Caco-2 (cell line): ENCODE measurements around the gene GK2. TPM values are rescaled to one million over a fixed set of nuclear protein-coding genes. Genes with fewer than 3 reads are reported as not detected.

Experiments
- BruUV-seq: library from RNA; stranded (reverse); fragments of 400-500 nt; replicated peaks from 2 replicates; lab custom pipeline; 2021; lab: Mats Ljungman, UMichigan
- CTCF ChIA-PET: fragments of 300-600 bp; sonication (Branson Sonifier 250); formaldehyde crosslinking; loops from one replicate; lab custom pipeline; 2022; ENCODE audit warnings: antibody characterized with exemption; lab: Charles Lee
- POLR2A ChIA-PET: fragments of 300-600 bp; sonication (Branson Sonifier 250); formaldehyde crosslinking; loops from one replicate; lab custom pipeline; 2022; ENCODE audit warnings: antibody characterized with exemption; lab: Charles Lee
- DNase-seq, 2 experiments: peaks; one replicate each; pipeline versions ENCODE4 v3.0.0 to v3.0.0-alpha.2; 2020 to 2022
- H3K27me3 ChIP-seq: replicated peaks from 2 replicates; pipeline ENCODE4 v1.6.0; 2011; ENCODE audit warnings: low read length; ENCODE audit not compliant: control insufficient read depth, insufficient read depth
- H3K36me3 ChIP-seq: 2 replicates; pipeline ENCODE4 v1.5.1; 2011; ENCODE audit warnings: low read length; ENCODE audit not compliant: control insufficient read depth, insufficient read depth
- H3K4me1 ChIP-seq: fragments of 250-450 bp; sonication (Bioruptor Pico); 2 replicates; pipeline ENCODE4 v1.5.1; 2020; ENCODE audit warnings: mild to moderate bottlenecking
- H3K4me3 ChIP-seq: 2 replicates; pipeline ENCODE4 v1.5.1; 2011; ENCODE audit warnings: low read depth, mild to moderate bottlenecking, control low read depth, low read length
- H3K9me3 ChIP-seq: fragments of 250-450 bp; sonication (Bioruptor Pico); 2 replicates; pipeline ENCODE4 v1.5.1; 2020; ENCODE audit warnings: mild to moderate bottlenecking, moderate library complexity
- H3K27ac Mint-ChIP-seq: one replicate; pipeline ENCODE4 v1.8.0; 2022; ENCODE audit warnings: mixed read lengths; ENCODE audit not compliant: unreplicated experiment
- H3K27me3 Mint-ChIP-seq: one replicate; pipeline ENCODE4 v1.8.0; 2022; ENCODE audit warnings: mixed read lengths; ENCODE audit not compliant: insufficient read depth, unreplicated experiment
- H3K36me3 Mint-ChIP-seq: one replicate; pipeline ENCODE4 v1.8.0; 2022; ENCODE audit warnings: mild to moderate bottlenecking, mixed read lengths; ENCODE audit not compliant: insufficient read depth, unreplicated experiment
- H3K4me1 Mint-ChIP-seq: one replicate; pipeline ENCODE4 v1.8.0; 2022; ENCODE audit warnings: low read depth, mixed read lengths; ENCODE audit not compliant: unreplicated experiment
- H3K4me3 Mint-ChIP-seq: one replicate; pipeline ENCODE4 v1.8.0; 2022; ENCODE audit warnings: mild to moderate bottlenecking, moderate library complexity, mixed read lengths; ENCODE audit not compliant: unreplicated experiment
- H3K9me3 Mint-ChIP-seq: one replicate; pipeline ENCODE4 v1.8.0; 2022; ENCODE audit warnings: mixed read lengths; ENCODE audit not compliant: unreplicated experiment
- intact Hi-C: fragments of 100-400 bp; cut with micrococcal nuclease; formaldehyde crosslinking; loops from one replicate; pipeline ENCODE4 v1.10.0; 2022; ENCODE audit not compliant: unreplicated experiment
- total RNA-seq: library from RNA; stranded (reverse); gene quantifications from 2 replicates; pipeline ENCODE4 v1.2.3, GENCODE V29; 2022
- TF ChIP-seq, protein P1 (sequence below), 2 experiments: fragments of 200-600 bp in 1 of 2; IDR thresholded peaks; 1 replicate in 1 of 2; 2 replicates in 1 of 2; pipeline versions ENCODE4 v1.5.1 to v1.8.0; 2011 to 2022; ENCODE audit warnings: antibody characterized with exemption in 1 of 2, control low read depth in 1 of 2, inconsistent platforms in 1 of 2, low read depth in 1 of 2, low read length in 1 of 2, mild to moderate bottlenecking in 1 of 2, moderate library complexity in 1 of 2; ENCODE audit not compliant: insufficient read depth in 1 of 2, severe bottlenecking in 1 of 2, unreplicated experiment in 1 of 2

The GK2 gene
- total RNA-seq, 1 experiment from 2014 or later: not detected

DNA sequence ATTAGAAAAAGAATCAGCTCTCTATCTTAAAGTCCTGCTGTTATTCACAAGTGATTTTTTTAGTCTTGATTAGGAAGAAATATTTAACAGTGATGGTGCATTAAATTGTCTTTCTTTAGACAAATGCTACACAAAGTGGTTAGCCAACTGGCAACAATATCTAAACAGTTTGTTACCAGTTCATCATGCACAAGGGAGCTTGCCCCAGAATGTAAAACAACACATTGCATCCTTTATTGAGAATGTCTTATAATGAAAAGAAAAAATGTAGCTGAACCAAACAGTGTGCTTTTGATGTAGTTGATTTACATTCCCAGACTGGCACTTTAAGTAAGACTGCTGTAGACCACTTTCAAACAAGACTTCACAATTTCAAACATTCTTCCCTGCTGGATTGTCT lies 48.0 kb downstream of the GK2 start:
- Mint-ChIP-seq H3K27ac (no peak overlapping the region), H3K4me1 (no peaks in the 10 kb centered on the region), H3K27me3 (no peaks in the 10 kb centered on the region), H3K4me3 (no peak overlapping the region), H3K36me3 (no peaks in the 10 kb centered on the region), H3K9me3 (no peaks in the 10 kb centered on the region)
- DNase-seq: no peak
- Histone ChIP-seq H3K4me3 (no peak overlapping the region), H3K27me3 (no peaks in the 10 kb centered on the region), H3K4me1 (no peaks in the 10 kb centered on the region), H3K9me3 (no peaks in the 10 kb centered on the region), H3K36me3 (no peaks in the 10 kb centered on the region)
- ChIA-PET CTCF (no interaction called here), POLR2A (no interaction called here)
- no TSS peak for BruUV-seq
- TF ChIP-seq, protein P1, sequence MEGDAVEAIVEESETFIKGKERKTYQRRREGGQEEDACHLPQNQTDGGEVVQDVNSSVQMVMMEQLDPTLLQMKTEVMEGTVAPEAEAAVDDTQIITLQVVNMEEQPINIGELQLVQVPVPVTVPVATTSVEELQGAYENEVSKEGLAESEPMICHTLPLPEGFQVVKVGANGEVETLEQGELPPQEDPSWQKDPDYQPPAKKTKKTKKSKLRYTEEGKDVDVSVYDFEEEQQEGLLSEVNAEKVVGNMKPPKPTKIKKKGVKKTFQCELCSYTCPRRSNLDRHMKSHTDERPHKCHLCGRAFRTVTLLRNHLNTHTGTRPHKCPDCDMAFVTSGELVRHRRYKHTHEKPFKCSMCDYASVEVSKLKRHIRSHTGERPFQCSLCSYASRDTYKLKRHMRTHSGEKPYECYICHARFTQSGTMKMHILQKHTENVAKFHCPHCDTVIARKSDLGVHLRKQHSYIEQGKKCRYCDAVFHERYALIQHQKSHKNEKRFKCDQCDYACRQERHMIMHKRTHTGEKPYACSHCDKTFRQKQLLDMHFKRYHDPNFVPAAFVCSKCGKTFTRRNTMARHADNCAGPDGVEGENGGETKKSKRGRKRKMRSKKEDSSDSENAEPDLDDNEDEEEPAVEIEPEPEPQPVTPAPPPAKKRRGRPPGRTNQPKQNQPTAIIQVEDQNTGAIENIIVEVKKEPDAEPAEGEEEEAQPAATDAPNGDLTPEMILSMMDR (IDR thresholded peaks at IDR 0.05; ENCODE audit: insufficient read depth in 1 of 2, low read depth in 1 of 2, low read length in 1 of 2, severe bottlenecking in 1 of 2, unreplicated experiment in 1 of 2): no peak
- intact Hi-C loops: no loop called here

DNA sequence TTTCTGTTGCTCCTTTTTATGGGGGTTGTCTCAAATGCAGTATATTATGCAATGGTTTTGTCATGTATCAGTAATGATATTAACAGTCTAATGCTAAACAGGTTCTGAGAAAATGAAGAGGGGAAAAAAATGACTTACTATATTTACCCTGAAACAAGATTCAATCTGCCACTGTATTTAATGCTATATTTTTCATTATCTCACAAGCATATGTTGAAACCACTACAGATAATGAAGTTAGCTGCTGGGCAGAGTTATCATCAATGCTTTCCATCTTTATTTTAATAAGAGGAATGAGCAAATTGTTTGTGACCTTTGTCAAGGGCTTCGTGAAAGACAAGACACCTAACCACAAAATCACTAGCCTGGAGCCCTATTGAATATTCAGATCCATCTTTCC lies 49.6 kb downstream of the GK2 start:
- POLR2A ChIA-PET: no interaction called here
- DNase-seq: no peak
- Mint-ChIP-seq H3K9me3 (no peaks in the 10 kb centered on the region), H3K4me1 (no peaks in the 10 kb centered on the region), H3K27me3 (no peaks in the 10 kb centered on the region), H3K36me3 (no peaks in the 10 kb centered on the region), H3K27ac (no peak overlapping the region), H3K4me3 (no peak overlapping the region)
- CTCF ChIA-PET: no interaction called here
- no peaks in the 10 kb centered on the region for H3K9me3 ChIP-seq
- intact Hi-C loops: no loop called here
- no peaks in the 10 kb centered on the region for H3K36me3 ChIP-seq
- no peaks in the 10 kb centered on the region for H3K4me1 ChIP-seq
- no peaks in the 10 kb centered on the region for H3K27me3 ChIP-seq
- H3K4me3 ChIP-seq: no peak overlapping the region
- TF ChIP-seq, protein P1 (IDR thresholded peaks at IDR 0.05; ENCODE audit: insufficient read depth in 1 of 2, low read depth in 1 of 2, low read length in 1 of 2, severe bottlenecking in 1 of 2, unreplicated experiment in 1 of 2): no peak
- BruUV-seq: no TSS peak

DNA sequence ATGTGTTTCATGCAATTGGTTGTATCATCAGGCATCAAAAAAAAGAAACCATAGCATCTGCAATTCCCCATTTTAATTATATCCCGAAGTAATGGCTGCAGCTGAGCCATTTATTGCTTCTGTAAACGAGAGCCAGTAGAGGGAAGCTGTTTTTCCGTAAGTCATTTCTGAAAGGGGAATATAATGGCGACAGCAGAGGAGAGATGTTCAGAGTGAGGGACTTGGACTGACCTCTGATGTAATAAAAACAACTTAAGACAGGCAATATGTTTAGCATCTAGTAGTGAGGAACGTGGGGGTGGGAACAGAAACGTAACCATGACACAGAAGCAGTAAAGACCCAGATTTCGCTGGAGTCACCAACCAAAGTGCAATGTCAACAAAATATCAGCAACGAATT lies 50.7 kb downstream of the GK2 start:
- CTCF ChIA-PET: no interaction called here
- intact Hi-C loops: no loop called here
- Histone ChIP-seq H3K4me1 (no peaks in the 10 kb centered on the region), H3K36me3 (no peaks in the 10 kb centered on the region), H3K4me3 (no peak overlapping the region), H3K27me3 (no peaks in the 10 kb centered on the region), H3K9me3 (no peaks in the 10 kb centered on the region)
- no TSS peak for BruUV-seq
- Mint-ChIP-seq H3K9me3 (no peaks in the 10 kb centered on the region), H3K27ac (no peak overlapping the region), H3K4me3 (no peak overlapping the region), H3K36me3 (no peaks in the 10 kb centered on the region), H3K4me1 (no peaks in the 10 kb centered on the region), H3K27me3 (no peaks in the 10 kb centered on the region)
- POLR2A ChIA-PET: no interaction called here
- TF ChIP-seq, protein P1 (IDR thresholded peaks at IDR 0.05; ENCODE audit: insufficient read depth in 1 of 2, low read depth in 1 of 2, low read length in 1 of 2, severe bottlenecking in 1 of 2, unreplicated experiment in 1 of 2): no peak
- no peak for DNase-seq

Other genes starting within 250 kb of the GK2 start
- gene NAA11, start 82.2 kb downstream of the GK2 start, total RNA-seq: not detected in 2 replicates